AG04450 (cell line): ENCODE data around the gene RNF125. TPM values are rescaled to one million over a fixed set of nuclear protein-coding genes. Genes with fewer than 3 reads are reported as not detected.

Experiments
- CTCF ChIA-PET: fragments of 300-600, 350-600 bp; formaldehyde crosslinking; extraction: SDS; loops from one replicate; lab custom pipeline; 2022; ENCODE audit warnings: antibody characterized with exemption, inconsistent platforms; lab: Charles Lee
- POLR2A ChIA-PET: fragments of 350-600 bp; formaldehyde crosslinking; extraction: SDS; loops from one replicate; lab custom pipeline; 2021; ENCODE audit warnings: antibody characterized with exemption, inconsistent platforms; lab: Yijun Ruan, JAX
- DNase-seq: peaks from one replicate; pipeline ENCODE4 v3.0.0-alpha.2; 2011; ENCODE audit warnings: low read depth, low spot score
- H3K27ac ChIP-seq: one replicate; pipeline ENCODE4 v1.5.1; 2012; ENCODE audit warnings: low read depth, low read length, control low read depth
- H3K27me3 ChIP-seq: one replicate; pipeline ENCODE4 v1.6.0; 2012; ENCODE audit warnings: low read length; ENCODE audit not compliant: control insufficient read depth, insufficient read depth
- H3K4me3 ChIP-seq: 2 replicates; pipeline ENCODE4 v1.5.1; 2011; ENCODE audit warnings: mild to moderate bottlenecking, low read depth, low read length, control low read depth
- H3K9me3 ChIP-seq: 2 replicates; pipeline ENCODE4 v1.5.1; 2012; ENCODE audit warnings: low read length; ENCODE audit not compliant: control insufficient read depth, insufficient read depth
- polyA plus RNA-seq: library from polyadenylated mRNA; depleted of rRNA; stranded (reverse); fragments of >200 nt; gene quantifications from 2 replicates; pipeline ENCODE4 v1.2.3, GENCODE V29; 2011
- TF ChIP-seq, protein P1 (sequence below): IDR thresholded peaks from 2 replicates; pipeline ENCODE4 v1.5.1; 2011; ENCODE audit warnings: low read depth, low read length, control low read depth, inconsistent platforms

RNF125 gene
- polyA plus RNA-seq, 1 experiment, result 0.41 TPM

DNA sequence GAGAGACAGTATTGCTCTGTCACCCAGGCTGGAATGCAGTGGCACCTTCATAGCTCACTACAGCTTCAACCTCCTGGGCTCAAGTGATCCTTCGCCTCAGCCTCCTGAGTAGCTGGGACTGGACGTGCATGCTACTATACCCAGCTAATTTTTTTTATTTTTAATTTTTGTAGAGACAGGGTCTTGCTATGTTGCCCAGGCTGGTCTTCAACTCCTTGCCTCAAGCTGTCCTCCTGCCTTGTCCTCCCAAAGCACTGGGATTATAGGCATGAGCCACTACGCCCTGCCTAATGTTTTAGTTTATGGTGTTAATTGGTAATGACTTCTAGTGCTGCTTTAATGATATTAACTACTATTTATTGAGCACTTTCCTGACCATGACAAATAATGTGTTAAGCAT, 91.4 kb downstream of the RNF125 start:
- ChIA-PET CTCF (no interaction called here), POLR2A (no interaction called here)
- no peaks in the 10 kb centered on the region for H3K27me3 ChIP-seq
- no peak for DNase-seq
- TF ChIP-seq, protein P1, sequence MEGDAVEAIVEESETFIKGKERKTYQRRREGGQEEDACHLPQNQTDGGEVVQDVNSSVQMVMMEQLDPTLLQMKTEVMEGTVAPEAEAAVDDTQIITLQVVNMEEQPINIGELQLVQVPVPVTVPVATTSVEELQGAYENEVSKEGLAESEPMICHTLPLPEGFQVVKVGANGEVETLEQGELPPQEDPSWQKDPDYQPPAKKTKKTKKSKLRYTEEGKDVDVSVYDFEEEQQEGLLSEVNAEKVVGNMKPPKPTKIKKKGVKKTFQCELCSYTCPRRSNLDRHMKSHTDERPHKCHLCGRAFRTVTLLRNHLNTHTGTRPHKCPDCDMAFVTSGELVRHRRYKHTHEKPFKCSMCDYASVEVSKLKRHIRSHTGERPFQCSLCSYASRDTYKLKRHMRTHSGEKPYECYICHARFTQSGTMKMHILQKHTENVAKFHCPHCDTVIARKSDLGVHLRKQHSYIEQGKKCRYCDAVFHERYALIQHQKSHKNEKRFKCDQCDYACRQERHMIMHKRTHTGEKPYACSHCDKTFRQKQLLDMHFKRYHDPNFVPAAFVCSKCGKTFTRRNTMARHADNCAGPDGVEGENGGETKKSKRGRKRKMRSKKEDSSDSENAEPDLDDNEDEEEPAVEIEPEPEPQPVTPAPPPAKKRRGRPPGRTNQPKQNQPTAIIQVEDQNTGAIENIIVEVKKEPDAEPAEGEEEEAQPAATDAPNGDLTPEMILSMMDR, result no peak
- H3K9me3 ChIP-seq, result no peaks in the 10 kb centered on the region
- H3K4me3 ChIP-seq, result no peak overlapping the region
- H3K27ac ChIP-seq, result no peak overlapping the region

DNA sequence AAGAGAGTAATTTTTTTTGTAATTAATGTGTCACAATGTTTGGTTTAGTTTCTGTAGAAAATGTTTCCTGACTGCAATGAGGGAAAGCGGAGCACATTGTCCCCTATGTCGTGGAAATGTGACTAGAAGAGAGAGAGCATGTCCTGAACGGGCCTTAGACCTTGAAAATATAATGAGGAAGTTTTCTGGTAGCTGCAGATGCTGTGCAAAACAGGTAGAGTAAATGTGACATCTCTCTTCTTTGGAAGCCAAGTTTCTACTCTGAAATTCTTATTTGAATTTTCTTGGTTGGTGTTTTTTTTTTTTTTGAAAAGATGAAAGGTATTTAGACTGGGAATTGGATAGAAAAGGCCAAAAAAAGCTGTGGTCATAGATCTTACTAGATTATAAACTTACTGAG, 93.1 kb downstream of the RNF125 start:
- ChIA-PET POLR2A (no interaction called here), CTCF (interaction anchor here (0.8 kb wide), 1 partner anchor 10 kb away, joined by 3 read pairs; no protein-coding TSS in a partner anchor)
- Histone ChIP-seq H3K27me3 (no peaks in the 10 kb centered on the region), H3K9me3 (no peaks in the 10 kb centered on the region), H3K4me3 (no peak overlapping the region), H3K27ac (no peak overlapping the region)
- no peak for DNase-seq
- TF ChIP-seq, protein P1, result no peak

DNA sequence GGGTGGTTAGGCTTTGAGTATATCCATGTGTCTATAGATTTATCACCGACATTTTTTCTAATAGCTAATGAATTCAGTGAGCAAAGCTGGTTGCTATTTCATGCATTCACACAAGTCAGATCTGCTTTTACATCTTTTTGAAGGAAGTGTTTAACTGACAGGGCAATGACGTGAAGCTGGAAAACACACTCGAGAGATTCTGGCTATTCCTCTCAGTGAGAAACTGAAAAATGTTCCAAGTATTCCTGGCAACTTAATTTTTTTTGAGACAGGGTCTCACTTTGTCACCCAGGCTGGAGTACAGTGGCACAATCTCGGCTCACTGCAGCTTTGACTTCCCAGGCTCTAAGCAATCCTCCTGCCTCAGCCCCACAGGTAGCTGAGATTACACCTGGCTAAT, 94.2 kb downstream of the RNF125 start:
- TF ChIP-seq, protein P1, result no peak
- Histone ChIP-seq H3K9me3 (no peaks in the 10 kb centered on the region), H3K4me3 (no peak overlapping the region), H3K27me3 (no peaks in the 10 kb centered on the region), H3K27ac (no peak overlapping the region)
- no peak for DNase-seq
- CTCF ChIA-PET, result no interaction called here
- POLR2A ChIA-PET, result no interaction called here

DNA sequence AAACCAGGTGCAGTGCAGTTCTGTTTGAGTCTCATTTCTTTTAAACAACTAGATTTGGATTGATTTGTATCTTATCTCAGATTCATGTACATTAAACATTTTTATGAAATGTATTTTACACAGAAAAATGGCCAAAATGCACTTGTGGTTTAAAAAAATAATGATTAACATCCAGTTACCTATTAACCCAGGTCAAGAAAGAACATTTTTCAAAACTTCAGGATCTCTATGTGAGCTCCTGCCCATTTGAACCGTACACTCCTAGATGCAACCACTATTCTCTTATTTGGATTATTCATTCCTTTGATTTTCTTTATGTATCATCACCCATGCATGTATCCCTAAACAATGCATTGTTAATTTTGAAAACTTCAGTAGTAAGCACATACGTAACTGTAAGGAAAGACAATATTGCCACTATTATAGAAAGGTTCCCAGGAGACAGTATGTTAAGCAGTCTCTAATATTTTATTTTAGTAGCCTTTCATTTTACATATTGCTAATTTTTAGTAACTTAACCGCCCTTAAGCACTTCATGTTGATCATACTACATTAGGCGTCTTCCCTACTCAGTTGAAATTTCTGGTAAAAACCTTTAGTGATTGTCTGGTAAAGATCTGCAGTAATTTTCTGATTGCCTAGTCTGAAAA, 95.8 kb downstream of the RNF125 start:
- ChIA-PET CTCF (interaction anchor here (1.5 kb wide), 1 partner anchor 43 kb away, joined by 3 read pairs; no protein-coding TSS in a partner anchor), POLR2A (no interaction called here)
- TF ChIP-seq, protein P1, result no peak
- Histone ChIP-seq H3K9me3 (no peaks in the 10 kb centered on the region), H3K4me3 (no peak overlapping the region), H3K27ac (no peak overlapping the region), H3K27me3 (no peaks in the 10 kb centered on the region)
- no peak for DNase-seq

DNA sequence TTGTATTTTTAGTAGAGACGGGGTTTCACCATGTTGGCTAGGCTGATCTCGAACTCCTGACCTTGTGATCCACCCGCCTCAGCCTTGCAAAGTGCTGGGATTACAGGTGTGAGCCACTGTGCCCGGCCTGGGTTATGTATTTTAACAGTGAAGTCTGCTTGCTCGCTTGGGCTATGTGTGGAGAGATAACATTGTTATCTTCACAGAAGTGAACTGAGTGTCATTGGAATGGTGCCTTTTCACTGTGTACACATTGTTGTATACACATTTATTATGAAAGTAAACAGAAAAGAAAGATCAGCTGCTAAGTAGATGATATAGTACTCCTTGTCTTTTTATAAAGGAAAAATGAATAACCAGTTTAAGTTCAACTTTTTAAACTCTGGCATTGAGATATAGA, 103.4 kb downstream of the RNF125 start:
- Histone ChIP-seq H3K4me3 (no peak overlapping the region), H3K27ac (no peak overlapping the region), H3K27me3 (no peaks in the 10 kb centered on the region), H3K9me3 (no peaks in the 10 kb centered on the region)
- no peak for DNase-seq
- TF ChIP-seq, protein P1, result no peak
- ChIA-PET POLR2A (no interaction called here), CTCF (interaction anchor here (0.7 kb wide), 1 partner anchor 10 kb away, joined by 3 read pairs; no protein-coding TSS in a partner anchor)
